Measurements from ENCODE around the gene SLC25A28.

Gene SLC25A28

GRCh38 chr10:99565166-99565565 is 55.1 kb downstream of the SLC25A28 start:
- Histone ChIP-seq H3K4me1 (ENCODE audit: control insufficient read depth, insufficient read depth, low read length, poor library complexity, severe bottlenecking) (no peaks in the 10 kb centered on the region), H3K4me3 (ENCODE audit: insufficient read depth, low read depth, low read length, poor library complexity, severe bottlenecking) (no peak overlapping the region), H3K36me3 (ENCODE audit: control insufficient read depth, insufficient read depth, low read length) (no peaks in the 10 kb centered on the region), H3K27ac (ENCODE audit: insufficient read depth, low read length, poor library complexity, severe bottlenecking) (no peak overlapping the region), H3K27me3 (replicated peaks; ENCODE audit: control insufficient read depth, insufficient read depth, low read length, poor library complexity, severe bottlenecking) (no peaks in the 10 kb centered on the region), H3K9me3 (ENCODE audit: control insufficient read depth, low read length) (no peaks in the 10 kb centered on the region)
- no peak for DNase-seq

DNA sequence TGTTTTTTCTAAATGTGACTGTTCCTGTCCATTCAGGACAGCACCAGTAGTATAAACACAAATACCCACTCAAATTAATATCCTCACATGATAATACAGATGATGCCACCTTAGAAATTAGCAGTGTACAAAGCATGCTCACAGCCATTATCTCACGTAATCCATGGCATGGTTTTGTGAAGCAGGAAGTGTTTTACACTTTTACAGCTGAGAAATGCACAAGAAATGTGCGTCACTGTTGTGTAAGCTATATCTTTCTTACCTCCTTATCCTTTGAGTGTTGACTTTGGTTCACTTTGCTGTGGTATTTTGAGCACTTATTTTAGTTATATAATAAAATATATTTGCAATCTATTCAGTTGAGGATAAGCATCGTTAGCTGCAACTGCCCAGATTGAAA is 55.9 kb downstream of the SLC25A28 start:
- H3K27me3 ChIP-seq (replicated peaks; ENCODE audit: control insufficient read depth, insufficient read depth, low read length, poor library complexity, severe bottlenecking): no peaks in the 10 kb centered on the region
- H3K36me3 ChIP-seq (ENCODE audit: control insufficient read depth, insufficient read depth, low read length): no peaks in the 10 kb centered on the region
- no peaks in the 10 kb centered on the region for H3K4me1 ChIP-seq (ENCODE audit: control insufficient read depth, insufficient read depth, low read length, poor library complexity, severe bottlenecking)
- no peak for DNase-seq
- no peaks in the 10 kb centered on the region for H3K9me3 ChIP-seq (ENCODE audit: control insufficient read depth, low read length)
- no peak overlapping the region for H3K27ac ChIP-seq (ENCODE audit: insufficient read depth, low read length, poor library complexity, severe bottlenecking)
- no peak overlapping the region for H3K4me3 ChIP-seq (ENCODE audit: insufficient read depth, low read depth, low read length, poor library complexity, severe bottlenecking)

DNA sequence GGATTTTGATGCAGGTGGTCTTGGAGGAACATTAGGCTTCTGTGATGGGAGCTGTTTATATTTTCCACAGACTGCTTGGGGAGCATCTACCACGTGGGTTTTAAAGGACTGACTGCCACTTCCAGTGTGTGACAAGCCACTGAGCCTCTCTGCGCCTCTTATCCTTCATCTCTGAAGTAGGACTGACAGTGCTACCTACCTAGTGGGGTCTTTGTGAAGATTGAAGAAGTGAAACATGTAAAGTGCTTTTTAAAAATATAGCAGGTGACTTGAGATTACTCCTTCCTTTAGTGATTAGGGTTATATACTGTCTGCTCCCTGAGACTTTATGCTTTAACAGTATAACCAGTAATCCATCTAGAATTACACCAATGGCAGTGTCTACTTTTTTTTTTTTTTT is 57.6 kb downstream of the SLC25A28 start:
- Histone ChIP-seq H3K4me1 (ENCODE audit: control insufficient read depth, insufficient read depth, low read length, poor library complexity, severe bottlenecking) (no peaks in the 10 kb centered on the region), H3K9me3 (ENCODE audit: control insufficient read depth, low read length) (no peaks in the 10 kb centered on the region), H3K27me3 (replicated peaks; ENCODE audit: control insufficient read depth, insufficient read depth, low read length, poor library complexity, severe bottlenecking) (no peaks in the 10 kb centered on the region), H3K4me3 (ENCODE audit: insufficient read depth, low read depth, low read length, poor library complexity, severe bottlenecking) (no peak overlapping the region), H3K36me3 (ENCODE audit: control insufficient read depth, insufficient read depth, low read length) (no peaks in the 10 kb centered on the region), H3K27ac (ENCODE audit: insufficient read depth, low read length, poor library complexity, severe bottlenecking) (no peak overlapping the region)
- no peak for DNase-seq
